ENCODE data around the gene TRPC6. TPM values are rescaled to one million over a fixed set of nuclear protein-coding genes. Genes with fewer than 3 reads are reported as not detected.

TRPC6 gene
- total RNA-seq, 1 experiment from 2014 or later = 1.3 TPM

GRCh38 chr11:101482556-101483124 lies 101.2 kb downstream of the TRPC6 start:
- CTCF ChIA-PET = no interaction called here
- no peaks in the 10 kb centered on the region for H3K36me3 Mint-ChIP-seq

More at GRCh38 chr11:101482556-101483124, 101.2 kb downstream of the TRPC6 start:
- no peak overlapping the region for H3K27ac Mint-ChIP-seq
- POLR2A ChIA-PET = no interaction called here
- no peaks in the 10 kb centered on the region for H3K27me3 Mint-ChIP-seq (ENCODE audit: low read depth)
- H3K4me1 Mint-ChIP-seq = peaks cover 25% of the 10 kb centered on the region
- DNase-seq (ENCODE audit: low spot score) = no peak
- no peaks in the 10 kb centered on the region for H3K9me3 Mint-ChIP-seq
- ATAC-seq = no peak
- TF ChIP-seq TEAD1 (CRISPR knock-in tag; IDR thresholded peaks at IDR 0.05) (no peak), PRRX2 (CRISPR knock-in tag; IDR thresholded peaks at IDR 0.05) (no peak), ZNF396 (CRISPR knock-in tag; IDR thresholded peaks at IDR 0.05; ENCODE audit: borderline replicate concordance) (no peak), ZNF281 (CRISPR knock-in tag; IDR thresholded peaks at IDR 0.05) (no peak), TCF7 (CRISPR knock-in tag; IDR thresholded peaks at IDR 0.05; ENCODE audit: low read depth) (no peak), ATF6 (CRISPR knock-in tag; IDR thresholded peaks at IDR 0.05) (no peak), E2F1 (CRISPR knock-in tag; IDR thresholded peaks at IDR 0.05) (no peak), ZBTB43 (CRISPR knock-in tag; IDR thresholded peaks at IDR 0.05) (no peak), HMGA2 (CRISPR knock-in tag; IDR thresholded peaks at IDR 0.05) (no peak), SOX15 (CRISPR knock-in tag; IDR thresholded peaks at IDR 0.05) (no peak), NFATC4 (CRISPR knock-in tag; IDR thresholded peaks at IDR 0.05) (no peak), PRDM15 (CRISPR knock-in tag; IDR thresholded peaks at IDR 0.05) (no peak)
- no peak overlapping the region for H3K4me3 Mint-ChIP-seq

Measured in WTC11 (cell line).